Activated CD4-positive, alpha-beta T cell treated with anti-CD3 and anti-CD28 coated beads, Interleukin-2, amount 50 U/mL, for 4 hours (primary cell): ENCODE measurements around the gene RELL2.

ENCODE experiments used
- DNase-seq, 2 experiments: peaks; one replicate each; pipeline ENCODE4 v3.0.0-alpha.2; 2020

Gene RELL2

DNA sequence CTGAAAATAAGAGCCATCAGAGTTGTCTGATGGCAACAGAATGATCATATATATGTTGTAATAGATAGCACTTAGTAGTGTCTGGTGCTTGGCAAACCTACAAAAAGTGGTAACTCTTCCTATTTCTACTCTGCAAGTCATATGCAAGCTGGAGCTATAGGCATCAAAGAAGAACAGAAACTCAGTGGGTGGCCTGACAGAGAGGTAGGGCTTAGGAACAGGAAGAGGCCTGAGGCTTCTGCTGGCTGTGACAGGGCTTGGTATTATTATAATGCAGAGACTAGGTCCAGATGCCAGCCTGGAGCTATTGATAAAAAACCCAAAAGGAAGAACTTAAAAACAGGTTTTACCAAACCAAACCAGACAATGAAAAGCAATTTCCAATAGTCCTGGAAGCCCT is 13.6 kb upstream of the RELL2 start:
- no peak for DNase-seq

- DNase-seq, result no peak
Measured at GRCh38 chr5:141623611-141624010, 13.2 kb upstream of the RELL2 start.

DNA sequence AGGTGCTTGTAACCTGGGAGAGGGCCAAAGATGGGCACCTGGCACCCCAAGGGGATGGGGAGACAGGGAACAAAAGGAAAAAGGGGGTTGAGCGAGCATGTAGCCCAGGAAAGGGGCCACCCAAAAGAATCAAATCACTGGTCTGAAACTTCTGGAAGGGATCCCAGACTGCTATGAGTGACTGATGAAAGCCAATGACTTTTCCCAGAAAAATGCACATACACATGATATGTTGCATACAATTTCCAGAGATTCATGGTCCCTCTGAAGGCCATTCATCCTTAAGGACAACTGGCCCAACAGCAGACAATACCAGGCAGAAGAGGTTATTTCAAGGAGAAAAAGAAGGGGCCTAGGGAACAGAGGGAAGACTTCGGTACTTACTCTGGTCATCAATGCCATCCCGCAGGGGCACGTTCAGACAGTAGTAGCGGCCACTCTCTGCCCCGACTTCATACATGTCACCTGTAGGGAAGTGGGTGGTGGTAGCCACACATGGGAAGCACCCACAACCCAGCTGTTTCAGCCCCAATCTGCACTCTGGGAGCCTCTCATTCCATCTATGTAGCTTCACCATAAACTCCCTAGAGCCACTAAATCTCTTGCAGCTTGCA is 8.5 kb upstream of the RELL2 start:
- DNase-seq, result no peak

DNA sequence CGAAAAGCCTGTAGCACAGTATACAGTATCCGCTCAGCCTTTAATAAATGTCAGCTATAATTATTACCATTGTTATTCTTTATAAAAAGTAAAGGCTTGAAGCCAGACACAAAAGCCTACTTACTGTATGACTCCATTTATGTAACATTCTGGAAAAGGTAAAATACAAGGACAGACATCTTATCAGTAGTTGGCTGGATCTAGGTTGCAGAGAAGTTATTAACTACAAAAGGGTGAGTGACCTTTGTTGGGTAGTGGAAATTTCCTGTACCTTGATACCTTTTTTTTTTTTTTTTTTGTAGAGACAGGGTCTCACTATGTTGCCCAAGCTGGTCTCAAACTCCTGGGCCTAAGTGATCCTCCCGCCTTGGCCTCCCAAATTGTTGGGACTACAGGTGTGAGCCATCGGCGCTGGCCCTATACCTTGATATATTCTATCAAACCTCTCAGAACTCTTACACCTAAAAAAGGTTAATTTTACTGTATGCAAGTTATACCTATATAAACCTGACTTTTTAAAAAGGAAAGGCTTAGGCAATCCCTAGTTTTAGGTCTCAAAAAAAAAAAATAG is 6.1 kb upstream of the RELL2 start:
- DNase-seq, result no peak

GRCh38 chr5:141632650-141633049 is 4.1 kb upstream of the RELL2 start:
- DNase-seq, result no peak

GRCh38 chr5:141633871-141634561 is 2.8 kb upstream of the RELL2 start:
- no peak for DNase-seq

GRCh38 chr5:141634720-141635119 is 2.1 kb upstream of the RELL2 start:
- DNase-seq, result no peak

- no peak for DNase-seq
Measured at GRCh38 chr5:141635646-141636045, 1.2 kb upstream of the RELL2 start.

GRCh38 chr5:141636106-141636412 is 738 bp upstream of the RELL2 start:
- no peak for DNase-seq

- peak; percentile 40 to 43 for DNase-seq
Measured at GRCh38 chr5:141637123-141637766, 448 bp downstream of the RELL2 start.

GRCh38 chr5:141637767-141638419 is 1.1 kb downstream of the RELL2 start:
- DNase-seq, result peak; percentile 43 to 51

GRCh38 chr5:141638771-141639170 is 2.0 kb downstream of the RELL2 start:
- DNase-seq, result no peak

- DNase-seq, result no peak
Measured at GRCh38 chr5:141639357-141640050, 2.7 kb downstream of the RELL2 start.

- no peak for DNase-seq
Measured at GRCh38 chr5:141640051-141640415, 3.2 kb downstream of the RELL2 start.

- no peak for DNase-seq
Measured at GRCh38 chr5:141640698-141641097, 3.9 kb downstream of the RELL2 start.

GRCh38 chr5:141641634-141642267 is 5.0 kb downstream of the RELL2 start:
- no peak for DNase-seq

- DNase-seq, result no peak
Measured at GRCh38 chr5:141646026-141646425, 9.2 kb downstream of the RELL2 start.

- no peak for DNase-seq
Measured at GRCh38 chr5:141647242-141647641, 10.4 kb downstream of the RELL2 start.

- DNase-seq, result no peak
Measured at GRCh38 chr5:141647851-141648250, 11.1 kb downstream of the RELL2 start.

DNA sequence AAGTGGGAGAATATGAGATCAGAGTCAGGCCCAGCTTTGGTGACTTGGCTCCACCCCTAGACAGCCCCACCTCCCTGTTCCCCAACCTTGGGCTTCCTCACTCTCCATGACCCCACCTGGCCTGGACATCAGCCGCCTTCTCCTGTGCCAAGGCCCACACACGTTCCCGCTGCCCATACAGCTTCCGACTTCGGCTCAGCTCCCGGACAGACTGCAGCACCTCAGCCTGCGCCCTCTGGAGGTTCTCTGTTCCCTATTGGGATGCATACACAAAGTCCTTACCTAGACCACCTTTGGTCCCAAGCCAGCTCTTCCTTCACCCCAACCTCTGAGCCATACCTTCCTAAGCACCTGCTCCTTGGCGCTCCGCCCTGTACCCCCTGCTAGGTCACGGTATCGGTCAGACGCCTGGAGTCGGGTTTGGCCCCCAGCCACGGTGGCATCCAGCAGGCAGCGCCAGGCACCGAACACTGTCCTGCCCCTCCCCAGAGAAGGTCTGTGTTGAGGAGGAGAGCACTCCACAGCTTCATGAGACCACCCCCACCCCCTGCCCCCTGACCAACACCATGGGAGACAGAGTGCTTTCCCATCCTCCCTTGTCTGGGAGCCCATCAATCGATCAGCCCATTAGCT is 12.4 kb downstream of the RELL2 start:
- DNase-seq, result no peak

- no peak for DNase-seq
Measured at GRCh38 chr5:141649972-141650371, 13.2 kb downstream of the RELL2 start.
